T-helper 1 cell treated with Interleukin-12 subunit alpha and Interleukin-12 subunit beta and Interleukin-4 antibody, amounts not matched to agents 30 ng/mL and 1 ng/mL, for 36 hours (primary cell): ENCODE data around the gene NFIX. TPM values are rescaled to one million over a fixed set of nuclear protein-coding genes. Genes with fewer than 3 reads are reported as not detected.

ENCODE experiments used
- intact Hi-C: fragments of 100-400 bp; cut with micrococcal nuclease; formaldehyde crosslinking; loops from one replicate; pipeline ENCODE4 v1.15.1; 2024
- total RNA-seq: library from RNA; stranded (reverse); gene quantifications from 2 replicates; pipeline ENCODE4 v1.2.3, GENCODE V29; 2022

The NFIX gene
- total RNA-seq, 1 donor from 2014 or later: 0.96 TPM

- intact Hi-C loops: loop anchor here (1.0 to 5.0 kb wide), 2 partner anchors 51 to 58 kb away; no protein-coding TSS in a partner anchor
These were observed 38.7 kb downstream of the NFIX start for GRCh38 chr19:13033819-13034611.

- intact Hi-C loops: loop anchor here (1.0 to 5.0 kb wide), 2 partner anchors 51 to 58 kb away; no protein-coding TSS in a partner anchor
These were observed 39.4 kb downstream of the NFIX start for GRCh38 chr19:13034636-13035035.

DNA sequence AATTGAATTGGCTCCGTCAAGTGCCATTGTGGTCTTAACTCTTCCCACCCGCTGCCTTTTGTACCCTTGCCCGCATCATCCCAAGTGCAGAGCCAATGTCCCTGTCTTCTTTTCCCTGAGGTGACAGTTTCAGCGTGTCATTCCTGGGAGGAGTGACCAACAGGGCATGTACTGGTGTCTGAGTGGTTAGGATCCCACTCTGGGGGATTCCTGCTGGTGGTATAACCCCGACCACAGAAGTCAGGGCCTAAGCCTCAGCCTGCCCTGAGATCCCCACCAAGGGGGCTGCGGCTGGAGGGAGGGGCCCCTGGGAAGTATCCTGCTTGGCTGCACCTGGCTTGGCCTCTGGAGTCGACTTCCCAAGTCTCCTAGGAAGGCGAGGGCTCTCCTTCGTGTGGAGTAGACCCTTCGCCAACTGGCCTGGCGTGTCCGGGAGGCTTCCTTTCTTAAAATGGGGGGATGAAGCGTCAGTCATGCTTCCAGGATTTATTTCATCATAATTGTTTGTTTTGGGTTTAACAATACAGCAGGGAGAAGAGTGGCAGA, 40.6 kb downstream of the NFIX start:
- intact Hi-C loops: no loop called here

DNA sequence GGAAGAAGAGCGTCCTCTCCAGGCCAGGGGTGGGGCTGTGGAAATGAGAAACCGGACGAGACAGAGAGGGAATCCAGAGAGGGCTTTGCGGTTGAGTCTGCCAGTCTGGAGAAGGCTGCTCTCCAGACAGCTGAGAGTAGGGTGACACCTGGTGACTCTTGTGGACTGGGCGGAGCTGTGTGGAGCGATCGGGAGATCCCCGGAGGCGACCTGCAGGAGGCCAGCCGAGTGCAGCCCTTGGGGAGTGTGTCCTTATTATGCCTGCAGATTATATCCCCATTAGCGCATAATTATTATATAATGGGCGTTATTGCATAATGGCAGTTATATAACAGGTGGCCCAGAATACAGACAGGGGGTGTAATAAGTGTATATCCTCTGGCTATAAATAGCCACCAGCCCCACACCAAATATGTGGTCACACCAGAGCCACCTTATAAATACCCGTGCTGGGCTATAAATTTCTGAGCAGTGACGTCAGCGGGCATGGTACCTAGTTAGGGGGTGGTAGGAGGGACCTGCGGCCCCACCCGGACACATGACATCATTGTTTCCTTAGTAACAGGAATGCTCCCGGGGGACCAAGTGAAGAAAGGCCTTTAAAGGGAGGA, 41.2 kb downstream of the NFIX start:
- intact Hi-C loops: no loop called here

- intact Hi-C loops: no loop called here
These were observed 41.9 kb downstream of the NFIX start for GRCh38 chr19:13037161-13037560.

DNA sequence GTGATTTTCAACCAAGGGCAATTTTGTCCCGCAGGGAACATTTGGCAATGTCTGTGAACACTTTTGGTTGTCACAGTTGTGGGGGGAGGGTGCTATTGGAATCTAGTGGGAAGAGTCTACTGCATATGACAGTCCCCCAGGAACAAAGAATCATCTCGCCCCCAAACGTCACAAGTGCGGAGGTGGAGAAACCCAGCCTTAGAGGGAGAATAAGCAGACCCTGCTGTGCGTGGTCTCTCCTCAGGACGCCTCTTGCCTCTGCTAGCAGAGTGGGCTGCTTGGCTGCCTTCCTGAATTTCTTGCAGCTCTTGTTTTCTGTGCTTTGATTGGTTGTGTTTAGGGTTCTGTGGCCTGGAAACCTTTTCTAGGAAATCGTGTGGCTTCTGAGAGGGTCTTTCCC, 42.5 kb downstream of the NFIX start:
- intact Hi-C loops: no loop called here

- intact Hi-C loops: no loop called here
These were observed 43.3 kb downstream of the NFIX start for GRCh38 chr19:13038306-13039210.

DNA sequence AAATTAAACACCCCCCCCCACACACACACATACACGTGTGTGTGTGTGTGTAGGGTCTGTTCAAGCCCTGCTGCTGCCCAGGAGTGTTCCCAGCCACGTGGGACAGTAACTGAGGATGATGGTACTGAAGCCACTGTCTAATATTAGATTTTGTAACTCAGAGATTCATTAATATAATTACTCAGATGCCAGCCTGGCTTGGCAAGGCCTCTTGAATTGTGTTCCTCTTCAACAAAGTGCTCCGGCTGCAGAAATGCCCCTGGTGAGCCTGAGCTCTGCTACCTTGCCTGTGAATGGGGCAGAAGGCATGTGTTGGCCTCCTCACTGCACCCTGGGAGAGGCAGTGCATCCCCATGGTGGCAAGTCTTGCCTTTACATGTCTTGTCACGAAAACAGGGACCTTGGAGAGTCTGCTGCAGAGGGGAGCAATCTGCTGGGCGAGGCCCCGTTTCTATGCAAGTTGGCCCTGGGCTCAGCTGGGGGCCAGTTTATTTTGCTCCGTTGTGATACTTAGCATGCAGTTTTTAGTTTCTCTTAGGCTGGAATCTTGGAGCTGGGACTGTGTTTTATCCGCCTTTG, 44.0 kb downstream of the NFIX start:
- intact Hi-C loops: no loop called here

- intact Hi-C loops: no loop called here
These were observed 45.1 kb downstream of the NFIX start for GRCh38 chr19:13040232-13040947.

DNA sequence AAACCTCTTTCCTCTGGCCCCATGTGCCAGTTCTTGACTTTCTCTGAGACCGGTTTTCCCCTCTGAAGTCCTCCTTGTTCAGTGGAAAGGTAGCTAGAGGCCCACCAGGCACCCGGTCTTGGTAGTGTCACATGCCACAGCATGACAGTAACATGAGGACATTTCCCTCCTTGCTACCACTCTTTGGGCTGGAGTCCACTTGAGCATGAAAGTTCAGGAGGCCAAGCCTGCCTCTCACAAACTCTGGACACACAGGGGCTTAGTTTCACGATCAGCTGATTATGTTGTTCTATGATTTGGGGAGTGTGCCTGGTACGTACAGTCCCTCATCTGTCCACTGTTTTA, 45.6 kb downstream of the NFIX start:
- intact Hi-C loops: no loop called here

DNA sequence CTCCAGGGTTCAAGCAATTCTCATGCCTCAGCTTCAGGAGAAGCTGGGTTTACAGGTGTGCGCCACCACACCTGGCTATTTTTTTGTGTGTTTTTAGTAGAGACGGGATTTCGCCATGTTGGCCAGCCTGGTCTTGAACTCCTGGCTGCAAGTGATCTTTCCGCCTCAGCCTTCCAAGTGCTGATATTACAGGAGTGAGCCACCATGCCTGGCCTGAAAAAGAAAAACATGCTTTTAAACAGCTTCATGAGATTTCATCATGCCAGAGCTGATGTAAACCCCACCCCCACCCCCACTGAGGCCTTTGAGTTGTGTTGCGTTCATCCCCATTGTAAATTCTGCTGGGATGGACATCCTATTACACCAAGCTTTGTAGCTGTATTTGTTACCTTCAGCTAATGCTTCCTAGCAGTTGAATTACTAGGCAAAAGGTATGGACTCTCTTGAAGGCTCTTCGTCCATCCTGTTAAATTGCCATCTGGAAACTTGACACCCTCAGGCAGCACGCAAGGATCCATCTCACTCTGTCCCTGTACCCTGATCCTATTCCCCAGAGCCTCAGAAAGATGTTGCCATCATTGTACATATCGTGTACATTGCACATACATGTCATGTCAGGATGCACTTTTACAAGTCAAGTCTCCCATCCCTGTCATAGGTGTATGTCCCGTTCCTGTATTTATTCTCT, 47.3 kb downstream of the NFIX start:
- intact Hi-C loops: no loop called here

DNA sequence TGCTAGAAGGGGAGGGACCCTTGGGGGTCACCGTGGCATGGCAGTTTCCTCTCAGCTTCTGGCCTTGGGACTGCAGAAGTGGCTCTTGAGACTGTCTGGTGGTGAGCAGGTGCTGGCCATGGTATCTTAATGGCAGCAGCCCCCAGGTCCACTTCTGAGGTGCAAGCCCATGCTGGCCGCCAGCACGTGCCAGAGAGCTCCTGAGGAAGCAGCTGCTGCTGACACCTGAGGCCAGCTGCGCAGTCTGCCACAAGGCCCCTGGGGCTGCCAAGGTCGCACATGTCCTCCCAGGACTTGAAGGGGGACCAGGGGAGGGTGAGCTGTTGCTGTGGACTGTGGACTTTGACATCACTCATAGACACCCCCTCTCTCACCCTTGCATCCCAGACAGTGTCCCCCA, 48.0 kb downstream of the NFIX start:
- intact Hi-C loops: no loop called here

GRCh38 chr19:13044231-13044836, 49.1 kb downstream of the NFIX start:
- intact Hi-C loops: no loop called here

GRCh38 chr19:13045812-13046211, 50.5 kb downstream of the NFIX start:
- intact Hi-C loops: no loop called here

DNA sequence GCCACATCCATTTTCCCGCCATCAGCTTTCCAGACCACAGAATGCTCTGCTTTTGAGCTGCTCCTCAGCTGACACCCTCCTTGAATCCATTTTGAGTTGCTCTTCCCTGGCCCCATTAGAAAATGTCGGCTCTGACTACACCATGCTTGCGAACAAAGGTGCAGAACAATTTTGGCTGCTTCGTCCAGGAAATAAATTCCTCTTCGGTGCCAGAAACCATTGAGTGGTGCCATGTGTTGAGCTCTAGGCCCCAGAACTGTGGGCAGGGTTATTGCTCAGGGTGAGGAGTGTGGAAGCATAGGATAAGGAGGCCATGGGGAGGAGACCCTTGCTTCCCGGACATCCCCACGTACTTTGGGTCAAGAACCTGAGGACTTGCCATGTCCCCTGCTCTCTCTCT, 52.1 kb downstream of the NFIX start:
- intact Hi-C loops: no loop called here

DNA sequence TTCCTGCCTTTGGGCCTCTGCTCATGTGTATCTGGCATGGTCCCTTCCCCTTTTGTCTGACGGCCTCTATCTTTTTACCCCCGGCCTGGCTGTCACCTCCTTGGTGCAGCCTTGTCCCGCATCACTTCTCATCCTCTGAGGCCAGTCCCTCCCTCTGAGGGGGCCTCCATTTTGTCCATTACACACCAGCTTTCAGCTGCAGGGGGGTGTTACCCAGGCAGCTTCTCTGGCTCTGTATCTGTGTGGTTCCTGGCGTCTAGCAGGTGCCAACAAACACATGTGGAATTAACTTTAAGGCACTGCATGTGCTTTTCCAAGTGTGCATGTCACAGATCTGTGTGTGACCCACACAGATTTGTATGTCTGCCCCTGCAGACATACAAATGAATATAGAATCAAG, 55.0 kb downstream of the NFIX start:
- intact Hi-C loops: no loop called here

DNA sequence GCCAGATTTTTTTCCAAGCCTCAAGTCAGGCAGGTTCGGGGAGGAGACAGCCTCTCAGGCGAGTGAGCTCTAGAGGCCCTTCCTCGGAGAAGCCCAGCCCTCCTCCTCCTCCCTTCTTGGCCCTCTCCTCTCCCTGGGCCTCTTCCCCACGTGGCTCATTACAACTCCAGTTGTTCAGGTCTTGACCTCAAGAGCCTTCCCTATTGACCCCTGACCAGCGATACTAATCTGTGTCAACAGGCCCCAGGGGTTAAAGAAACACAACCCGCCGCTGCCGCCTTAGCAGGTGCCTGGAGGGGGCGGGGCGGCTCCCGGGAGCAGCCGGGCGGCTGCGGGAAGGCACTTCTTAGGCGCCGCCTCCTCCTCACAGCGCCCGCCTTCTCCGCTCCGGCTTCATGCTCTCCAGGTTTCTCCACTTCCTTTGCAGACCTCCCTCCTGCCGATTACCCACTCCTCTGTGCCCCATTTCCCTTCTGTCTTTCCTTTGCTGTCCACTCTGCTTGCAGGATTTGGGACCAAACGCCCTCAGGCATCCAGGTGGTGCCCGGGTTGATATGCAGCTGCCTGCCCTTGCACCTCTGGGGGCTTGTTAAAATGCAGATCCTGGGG, 56.4 kb downstream of the NFIX start:
- intact Hi-C loops: no loop called here

DNA sequence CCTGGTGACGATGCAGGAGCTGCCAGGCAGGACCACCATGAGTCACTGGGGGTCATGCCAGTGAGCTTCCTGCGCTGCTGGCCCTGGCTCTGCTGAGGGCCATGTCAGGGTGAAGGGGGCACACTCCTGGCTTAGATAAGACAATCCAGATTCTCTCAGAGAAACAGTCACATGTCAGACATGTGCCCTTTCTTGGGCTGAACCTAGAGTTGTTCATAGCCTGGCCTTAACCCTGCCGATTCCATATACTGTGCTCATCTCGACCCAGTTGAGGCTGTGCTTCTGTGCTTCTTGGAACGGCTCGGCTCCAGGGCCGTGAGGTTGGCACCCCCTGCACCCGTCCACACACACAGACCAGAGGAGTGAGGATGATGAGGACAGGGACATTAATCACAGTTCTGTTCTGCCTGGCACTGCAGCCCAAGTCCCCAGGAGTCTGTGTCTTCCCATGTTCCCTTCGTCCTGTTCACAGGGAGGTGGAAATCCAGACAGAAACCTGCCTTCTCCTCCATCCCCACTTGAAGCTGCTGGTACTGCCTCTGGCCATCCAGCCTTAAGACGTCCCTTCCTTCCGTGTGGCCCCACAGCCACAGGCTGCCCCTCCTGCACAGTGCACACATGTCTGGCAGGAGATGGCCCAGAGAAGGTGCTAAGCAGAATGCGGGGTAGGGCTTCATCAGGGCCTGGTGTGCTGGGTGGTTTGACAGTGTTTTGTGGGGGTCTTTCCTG, 57.3 kb downstream of the NFIX start:
- intact Hi-C loops: no loop called here

- intact Hi-C loops: no loop called here
These were observed 58.0 kb downstream of the NFIX start for GRCh38 chr19:13053238-13053637.
